Liver (tissue), 9 donors: ENCODE results near the gene UNC5B. TPM values are rescaled to one million over a fixed set of nuclear protein-coding genes. Genes with fewer than 3 reads are reported as not detected.

Experiments
- DNase-seq: peaks from one replicate; pipeline ENCODE4 v3.0.0-alpha.2; 2017; ENCODE audit warnings: low spot score
- H3K27ac ChIP-seq, 2 donors: one replicate each; pipeline ENCODE4 v1.7.0; 2013; ENCODE audit warnings: inconsistent platforms in 2 of 2, low read length in 2 of 2, control low read depth in 1 of 2, low read depth in 1 of 2, mild to moderate bottlenecking in 1 of 2
- H3K27me3 ChIP-seq, 4 donors: one replicate each; pipeline versions ENCODE4 v1.6.1 to v1.7.0; 2013; ENCODE audit warnings: low read length in 3 of 4, inconsistent platforms in 1 of 4, mild to moderate bottlenecking in 1 of 4, moderate library complexity in 1 of 4; ENCODE audit not compliant: control insufficient read depth in 4 of 4, insufficient read depth in 4 of 4
- H3K36me3 ChIP-seq, 4 donors: one replicate each; pipeline versions ENCODE4 v1.6.1 to v1.7.0; 2013; ENCODE audit warnings: low read length in 3 of 4, mild to moderate bottlenecking in 3 of 4, low read depth in 1 of 4, moderate library complexity in 1 of 4; ENCODE audit not compliant: control insufficient read depth in 4 of 4, insufficient read depth in 3 of 4
- H3K4me1 ChIP-seq, 4 donors: one replicate each; pipeline versions ENCODE4 v1.6.1 to v1.7.0; 2013; ENCODE audit warnings: low read length in 3 of 4, mild to moderate bottlenecking in 3 of 4, moderate library complexity in 1 of 4; ENCODE audit not compliant: control insufficient read depth in 4 of 4, insufficient read depth in 4 of 4
- H3K4me3 ChIP-seq, 3 donors: one replicate each; pipeline versions ENCODE4 v1.6.1 to v1.7.0; 2013; ENCODE audit warnings: low read length in 3 of 3, control low read depth in 1 of 3, low read depth in 1 of 3, mild to moderate bottlenecking in 1 of 3
- H3K9ac ChIP-seq, 2 donors: one replicate each; pipeline ENCODE4 v1.7.0; 2013; ENCODE audit warnings: low read length in 2 of 2, mild to moderate bottlenecking in 2 of 2, moderate library complexity in 2 of 2, control low read depth in 1 of 2, low read depth in 1 of 2
- H3K9me3 ChIP-seq, 4 donors: one replicate each; pipeline versions ENCODE4 v1.6.1 to v1.7.0; 2013; ENCODE audit warnings: low read length in 3 of 4; ENCODE audit not compliant: control insufficient read depth in 4 of 4
- EGR1 ChIP-seq, 2 donors: IDR thresholded peaks; 2 replicates each; pipeline ENCODE4 v1.6.1; 2016 to 2018; ENCODE audit warnings: antibody characterized with exemption in 2 of 2, low read depth in 2 of 2
- FOXA2 ChIP-seq: IDR thresholded peaks from 2 replicates; pipeline ENCODE4 v1.6.1; 2016; ENCODE audit warnings: antibody characterized with exemption
- GABPA ChIP-seq, 2 donors: IDR thresholded peaks in 1 of 2; conservative IDR thresholded peaks in 1 of 2; 2 replicates each; pipeline ENCODE4 v1.6.1; 2016; ENCODE audit warnings: antibody characterized with exemption in 2 of 2, mild to moderate bottlenecking in 1 of 2, moderate library complexity in 1 of 2
- HNF4A ChIP-seq, 2 donors: conservative IDR thresholded peaks; 2 replicates each; pipeline ENCODE4 v1.6.1; 2016; ENCODE audit warnings: antibody characterized with exemption in 2 of 2, mild to moderate bottlenecking in 2 of 2
- JUND ChIP-seq, 2 donors: IDR thresholded peaks; 2 replicates each; pipeline ENCODE4 v1.6.1; 2016; ENCODE audit warnings: antibody characterized with exemption in 2 of 2
- NR2F2 ChIP-seq: IDR thresholded peaks from 2 replicates; pipeline ENCODE4 v1.6.1; 2016; ENCODE audit warnings: antibody characterized with exemption
- RAD21 ChIP-seq, 2 donors: IDR thresholded peaks; 2 replicates each; pipeline ENCODE4 v1.6.1; 2016; ENCODE audit warnings: antibody characterized with exemption in 2 of 2, mild to moderate bottlenecking in 2 of 2
- RXRA ChIP-seq, 2 donors: IDR thresholded peaks; 2 replicates each; pipeline ENCODE4 v1.6.1; 2017 to 2018; ENCODE audit warnings: antibody characterized with exemption in 2 of 2, mild to moderate bottlenecking in 1 of 2
- SP1 ChIP-seq: IDR thresholded peaks from 2 replicates; pipeline ENCODE4 v1.6.1; 2018; ENCODE audit warnings: antibody characterized with exemption, mild to moderate bottlenecking
- YY1 ChIP-seq: IDR thresholded peaks from 2 replicates; pipeline ENCODE4 v1.6.1; 2016; ENCODE audit warnings: antibody characterized with exemption, mild to moderate bottlenecking
- WGBS: extraction: QIAGEN DNeasy Blood & Tissue Kit; methylation state at CpG from one replicate; pipeline ENCODE4 v1.1.7; 2013; 5-methylcytosine and 5-hydroxymethylcytosine counted together
- polyA plus RNA-seq, 2 donors: library from polyadenylated mRNA; stranded (reverse) in 1 of 2; unstranded in 1 of 2; fragments of 200-250 nt in 1 of 2; fragments of >200 nt in 1 of 2; fragmentation: Nextera tagmentation in 1 of 2; extraction: Ambion mirVana in 1 of 2; gene quantifications; one replicate each; pipeline versions ENCODE4 v1.2.1 to v1.2.3, GENCODE V29; 2013 to 2015
- total RNA-seq, 2 donors: library from RNA; depleted of rRNA; stranded (reverse); fragments of >200 nt; gene quantifications; one replicate each; pipeline ENCODE4 v1.2.3, GENCODE V29; 2014
- TF ChIP-seq, protein P1 (sequence below): IDR thresholded peaks from 2 replicates; pipeline ENCODE4 v1.6.1; 2016; ENCODE audit warnings: antibody characterized with exemption, mild to moderate bottlenecking
- TF ChIP-seq, protein P2 (sequence below): IDR thresholded peaks from 2 replicates; pipeline ENCODE4 v1.6.1; 2016; ENCODE audit warnings: antibody characterized with exemption
- donor health status: healthy.
- donor health status: healthy.
- donor health status: healthy.
- donor health status: healthy.
- donor health status: healthy.

Gene UNC5B
- total and polyA plus RNA-seq, 4 donors: 0.56 to 1.8 (median 1.3) TPM

DNA sequence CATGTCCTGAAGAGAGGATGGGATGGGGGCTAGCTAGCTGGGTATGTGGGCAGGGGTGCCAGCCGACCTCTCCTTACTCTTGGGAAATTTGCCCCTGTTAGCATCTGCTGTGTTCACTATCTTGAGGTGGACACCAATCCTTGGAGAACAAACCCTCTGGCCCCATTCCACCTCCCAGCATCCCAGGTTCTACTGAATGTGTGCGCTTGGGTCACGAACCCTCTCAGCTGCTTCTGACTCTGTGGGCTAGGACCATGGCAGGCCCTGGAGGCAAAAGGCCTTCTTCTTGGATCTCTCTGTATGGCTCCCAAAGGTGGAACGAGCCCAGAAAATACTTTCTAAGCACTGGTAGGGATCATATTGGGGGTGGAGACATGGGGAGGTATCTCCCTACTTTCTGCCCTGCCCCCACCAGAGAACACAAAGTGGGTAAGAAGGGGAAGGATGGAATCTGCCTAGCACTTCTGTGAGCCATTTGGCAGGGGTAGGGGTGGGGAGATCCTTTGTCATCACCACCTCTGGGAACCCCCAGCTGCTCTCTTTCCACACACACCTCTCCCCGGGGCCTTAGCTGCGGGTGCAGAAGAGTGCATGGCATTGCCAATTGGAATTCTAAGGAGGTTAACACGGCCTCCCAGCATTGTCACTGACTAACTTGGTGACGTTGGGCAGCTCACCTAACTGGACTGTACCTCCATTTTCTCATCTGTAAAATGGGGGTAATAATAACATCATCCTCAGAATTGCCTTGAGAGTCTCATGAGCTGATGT is 7.7 kb downstream of the UNC5B start:
- H3K9ac ChIP-seq: no peak overlapping the region
- H3K4me3 ChIP-seq: no peak overlapping the region
- WGBS: 78% methylated on average over 8 of the region's 8 CpGs
- TF ChIP-seq SP1 (no peak), EGR1 (IDR thresholded peaks at IDR 0.05; ENCODE audit: low read depth in 2 of 2) (no peak), YY1 (no peak), RAD21 (IDR thresholded peaks at IDR 0.05) (no peak), HNF4A (conservative IDR thresholded peaks at IDR 0.05) (no peak), JUND (IDR thresholded peaks at IDR 0.05) (no peak), GABPA (IDR thresholded peaks at IDR 0.05 in 1 of 2, conservative IDR thresholded peaks at IDR 0.05 in 1 of 2) (no peak)
- TF ChIP-seq, protein P1, sequence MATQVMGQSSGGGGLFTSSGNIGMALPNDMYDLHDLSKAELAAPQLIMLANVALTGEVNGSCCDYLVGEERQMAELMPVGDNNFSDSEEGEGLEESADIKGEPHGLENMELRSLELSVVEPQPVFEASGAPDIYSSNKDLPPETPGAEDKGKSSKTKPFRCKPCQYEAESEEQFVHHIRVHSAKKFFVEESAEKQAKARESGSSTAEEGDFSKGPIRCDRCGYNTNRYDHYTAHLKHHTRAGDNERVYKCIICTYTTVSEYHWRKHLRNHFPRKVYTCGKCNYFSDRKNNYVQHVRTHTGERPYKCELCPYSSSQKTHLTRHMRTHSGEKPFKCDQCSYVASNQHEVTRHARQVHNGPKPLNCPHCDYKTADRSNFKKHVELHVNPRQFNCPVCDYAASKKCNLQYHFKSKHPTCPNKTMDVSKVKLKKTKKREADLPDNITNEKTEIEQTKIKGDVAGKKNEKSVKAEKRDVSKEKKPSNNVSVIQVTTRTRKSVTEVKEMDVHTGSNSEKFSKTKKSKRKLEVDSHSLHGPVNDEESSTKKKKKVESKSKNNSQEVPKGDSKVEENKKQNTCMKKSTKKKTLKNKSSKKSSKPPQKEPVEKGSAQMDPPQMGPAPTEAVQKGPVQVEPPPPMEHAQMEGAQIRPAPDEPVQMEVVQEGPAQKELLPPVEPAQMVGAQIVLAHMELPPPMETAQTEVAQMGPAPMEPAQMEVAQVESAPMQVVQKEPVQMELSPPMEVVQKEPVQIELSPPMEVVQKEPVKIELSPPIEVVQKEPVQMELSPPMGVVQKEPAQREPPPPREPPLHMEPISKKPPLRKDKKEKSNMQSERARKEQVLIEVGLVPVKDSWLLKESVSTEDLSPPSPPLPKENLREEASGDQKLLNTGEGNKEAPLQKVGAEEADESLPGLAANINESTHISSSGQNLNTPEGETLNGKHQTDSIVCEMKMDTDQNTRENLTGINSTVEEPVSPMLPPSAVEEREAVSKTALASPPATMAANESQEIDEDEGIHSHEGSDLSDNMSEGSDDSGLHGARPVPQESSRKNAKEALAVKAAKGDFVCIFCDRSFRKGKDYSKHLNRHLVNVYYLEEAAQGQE: no peak
- H3K9me3 ChIP-seq: no peaks in the 10 kb centered on the region
- peaks cover 0 to 10% (median 5%) of the 10 kb centered on the region in 4 donors for H3K4me1 ChIP-seq
- DNase-seq: no peak
- H3K27me3 ChIP-seq: peaks cover 0 to 3% (median 0%) of the 10 kb centered on the region in 4 donors
- H3K27ac ChIP-seq: no peak overlapping the region
- no peaks in the 10 kb centered on the region for H3K36me3 ChIP-seq

DNA sequence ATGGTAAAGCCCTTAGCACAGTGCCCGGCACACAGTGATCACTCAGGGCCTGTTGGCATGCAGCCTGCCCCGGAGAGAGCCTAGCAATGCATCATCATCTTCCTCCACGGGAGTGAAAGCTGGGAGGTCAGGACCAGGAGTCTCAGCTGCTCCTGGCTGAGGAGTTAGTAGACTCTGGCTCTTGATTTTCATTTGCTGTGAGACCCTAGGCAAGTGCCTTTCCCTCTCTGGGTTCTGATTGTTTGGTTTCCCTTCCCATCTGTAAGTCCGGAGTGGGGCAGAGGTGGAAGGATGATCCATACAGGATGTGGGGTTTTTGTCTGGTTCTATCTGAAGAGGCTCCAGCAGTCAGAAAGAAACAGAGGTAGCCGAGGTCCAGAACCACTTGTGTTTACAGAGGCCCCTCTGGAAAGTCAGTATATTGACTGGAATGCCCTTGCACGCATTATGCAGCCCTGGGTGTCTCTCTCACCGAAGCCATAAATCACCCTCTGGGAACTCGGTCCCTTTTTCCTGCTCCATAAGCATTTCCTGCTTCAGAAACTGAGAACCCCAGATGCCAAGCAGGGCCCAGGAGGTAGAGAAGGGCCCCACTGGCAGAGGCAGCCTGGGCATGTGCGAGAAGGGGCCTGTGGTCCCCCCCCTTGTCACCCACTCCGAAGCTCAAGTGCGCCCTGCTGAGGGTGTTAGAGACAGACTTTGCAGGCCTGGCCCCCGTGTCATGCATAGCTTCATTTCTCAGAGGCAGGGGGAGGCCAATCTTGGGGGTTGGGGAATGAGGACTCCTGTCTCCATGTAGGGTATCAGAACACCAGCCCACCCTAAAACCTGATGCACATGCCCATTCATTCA is 8.5 kb downstream of the UNC5B start:
- no peak overlapping the region for H3K27ac ChIP-seq
- no peaks in the 10 kb centered on the region for H3K9me3 ChIP-seq
- peaks cover 0 to 10% (median 5%) of the 10 kb centered on the region in 4 donors for H3K4me1 ChIP-seq
- H3K27me3 ChIP-seq: peaks cover 0 to 3% (median 0%) of the 10 kb centered on the region in 4 donors
- H3K36me3 ChIP-seq: no peaks in the 10 kb centered on the region
- H3K9ac ChIP-seq: no peak overlapping the region
- no peak for TF ChIP-seq FOXA2
- TF ChIP-seq GABPA (IDR thresholded peaks at IDR 0.05 in 1 of 2, conservative IDR thresholded peaks at IDR 0.05 in 1 of 2): no peak
- TF ChIP-seq YY1: no peak
- no peak for TF ChIP-seq NR2F2
- TF ChIP-seq EGR1 (IDR thresholded peaks at IDR 0.05; ENCODE audit: low read depth in 2 of 2): no peak
- H3K4me3 ChIP-seq: no peak overlapping the region
- no peak for DNase-seq
- WGBS: 73% methylated on average over 12 of the region's 12 CpGs

DNA sequence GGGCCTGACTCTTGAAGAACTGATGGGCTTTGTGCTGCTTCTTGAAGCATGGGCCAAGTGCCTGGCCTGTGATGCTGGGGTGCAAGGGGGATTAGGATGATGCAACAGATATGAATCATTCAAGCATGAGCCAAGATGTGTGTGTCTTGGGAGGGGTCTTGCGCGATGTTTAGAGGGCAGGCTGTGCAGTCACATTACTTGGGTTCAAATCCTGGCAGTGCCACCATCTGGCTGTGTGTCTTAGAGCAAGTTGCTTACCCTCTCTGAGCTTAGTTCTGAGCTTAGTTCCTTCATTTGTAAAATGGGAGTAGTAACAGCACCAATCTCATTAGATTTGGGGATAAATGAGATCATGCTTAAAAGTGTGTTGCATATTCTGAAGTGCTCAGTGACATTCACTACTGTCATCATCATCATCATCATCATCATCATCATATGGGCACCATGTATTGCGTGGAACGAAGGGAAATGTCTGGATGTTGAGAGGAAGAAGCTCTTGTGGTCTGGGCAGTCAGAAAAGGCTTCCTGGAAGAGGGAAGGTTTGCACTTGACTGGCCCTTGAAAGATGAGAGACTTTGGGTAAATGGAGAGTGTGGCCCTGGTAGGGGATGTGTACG is 9.3 kb downstream of the UNC5B start:
- Histone ChIP-seq H3K27me3 (no peaks in the 10 kb centered on the region), H3K9ac (no peak overlapping the region), H3K9me3 (no peaks in the 10 kb centered on the region), H3K4me1 (peaks cover 0 to 8% (median 4%) of the 10 kb centered on the region in 4 donors), H3K36me3 (no peaks in the 10 kb centered on the region), H3K27ac (no peak overlapping the region), H3K4me3 (no peak overlapping the region)
- 93% methylated on average over 5 of the region's 5 CpGs for WGBS
- TF ChIP-seq, protein P1: no peak
- TF ChIP-seq, protein P2, sequence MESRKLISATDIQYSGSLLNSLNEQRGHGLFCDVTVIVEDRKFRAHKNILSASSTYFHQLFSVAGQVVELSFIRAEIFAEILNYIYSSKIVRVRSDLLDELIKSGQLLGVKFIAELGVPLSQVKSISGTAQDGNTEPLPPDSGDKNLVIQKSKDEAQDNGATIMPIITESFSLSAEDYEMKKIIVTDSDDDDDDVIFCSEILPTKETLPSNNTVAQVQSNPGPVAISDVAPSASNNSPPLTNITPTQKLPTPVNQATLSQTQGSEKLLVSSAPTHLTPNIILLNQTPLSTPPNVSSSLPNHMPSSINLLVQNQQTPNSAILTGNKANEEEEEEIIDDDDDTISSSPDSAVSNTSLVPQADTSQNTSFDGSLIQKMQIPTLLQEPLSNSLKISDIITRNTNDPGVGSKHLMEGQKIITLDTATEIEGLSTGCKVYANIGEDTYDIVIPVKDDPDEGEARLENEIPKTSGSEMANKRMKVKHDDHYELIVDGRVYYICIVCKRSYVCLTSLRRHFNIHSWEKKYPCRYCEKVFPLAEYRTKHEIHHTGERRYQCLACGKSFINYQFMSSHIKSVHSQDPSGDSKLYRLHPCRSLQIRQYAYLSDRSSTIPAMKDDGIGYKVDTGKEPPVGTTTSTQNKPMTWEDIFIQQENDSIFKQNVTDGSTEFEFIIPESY: no peak
- no peak for TF ChIP-seq RXRA (IDR thresholded peaks at IDR 0.05)
- no peak for DNase-seq
